GM18505 (cell line): ENCODE measurements around the gene MIPEP.
A peak's percentile ranks its signal among the peaks of the same experiment; 100 is the strongest.

Experiments used
- ATAC-seq: cut with Tn5 transposase; IDR thresholded peaks from one replicate; pipeline ENCODE4 v1.9.1; 2021; ENCODE audit not compliant: unreplicated experiment
- POLR2A ChIP-seq: IDR thresholded peaks from 4 replicates; pipeline ENCODE4 v1.6.1; 2011; ENCODE audit warnings: borderline replicate concordance; ENCODE audit not compliant: insufficient read depth, insufficient read length; ENCODE audit errors: extremely low read depth

Gene MIPEP

DNA sequence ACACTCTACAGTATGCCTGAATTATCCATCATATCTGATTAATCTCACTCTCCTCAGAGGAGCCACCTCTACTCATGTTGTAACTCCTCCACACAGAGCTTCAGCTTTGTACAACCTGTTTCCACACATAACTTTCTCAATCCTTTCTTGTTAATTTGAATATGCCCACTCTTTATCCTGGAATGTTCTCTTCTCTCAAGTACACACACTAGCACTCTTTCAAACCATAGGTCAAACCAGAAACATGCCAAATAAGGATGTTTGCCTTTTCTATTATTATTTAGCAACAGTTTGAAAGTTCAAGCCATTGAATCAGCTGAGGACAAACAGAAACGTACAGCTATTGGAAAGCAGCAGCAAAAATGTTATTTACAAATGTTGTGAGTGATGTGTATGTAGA lies 110.3 kb downstream of the MIPEP start:
- TF ChIP-seq POLR2A = no peak
- ATAC-seq = no peak

DNA sequence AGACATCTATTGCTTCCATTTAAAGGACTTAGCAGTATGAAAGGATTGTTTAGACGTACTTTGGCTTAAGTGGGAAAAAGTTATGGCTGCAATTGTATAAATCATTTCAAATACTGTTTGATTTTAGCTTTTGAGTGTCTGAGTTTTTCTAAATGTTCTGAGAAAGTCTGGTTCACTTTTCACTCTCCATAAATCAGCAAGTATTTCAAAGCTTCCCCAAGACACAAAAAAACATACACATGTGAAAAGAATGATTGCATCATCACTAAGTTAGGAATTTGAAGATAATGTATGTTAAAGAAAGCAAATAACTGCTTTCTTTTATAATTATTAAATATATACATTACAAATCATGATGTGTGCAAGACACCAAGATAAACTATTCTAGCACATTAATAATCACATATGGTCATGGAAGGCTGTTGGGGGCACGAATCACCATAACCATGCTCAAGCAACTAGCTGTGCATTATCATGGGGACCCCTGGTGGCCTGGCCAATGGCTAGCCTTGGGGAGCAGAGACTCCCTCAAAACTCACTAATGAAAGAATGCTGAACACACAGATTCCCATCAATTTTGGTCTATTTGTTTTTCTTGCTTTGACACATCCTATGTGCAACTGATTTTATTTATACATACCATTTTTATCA lies 111.1 kb downstream of the MIPEP start:
- ATAC-seq = no peak
- no peak for TF ChIP-seq POLR2A

DNA sequence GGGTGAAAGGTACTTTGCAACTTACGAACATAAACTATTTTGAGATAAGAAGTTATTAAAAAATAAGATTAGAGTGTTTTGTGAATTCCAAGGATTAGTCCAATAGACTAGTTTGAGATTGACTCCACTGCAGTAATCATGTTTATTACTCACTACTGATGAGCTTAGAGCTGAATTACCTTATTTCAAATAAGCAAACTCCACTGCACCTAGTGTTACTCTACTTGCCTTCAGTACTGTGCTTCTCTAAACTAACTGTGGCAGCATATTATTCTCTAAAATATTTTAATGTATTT lies 111.7 kb downstream of the MIPEP start:
- peak; percentile 27 for ATAC-seq
- TF ChIP-seq POLR2A = no peak

DNA sequence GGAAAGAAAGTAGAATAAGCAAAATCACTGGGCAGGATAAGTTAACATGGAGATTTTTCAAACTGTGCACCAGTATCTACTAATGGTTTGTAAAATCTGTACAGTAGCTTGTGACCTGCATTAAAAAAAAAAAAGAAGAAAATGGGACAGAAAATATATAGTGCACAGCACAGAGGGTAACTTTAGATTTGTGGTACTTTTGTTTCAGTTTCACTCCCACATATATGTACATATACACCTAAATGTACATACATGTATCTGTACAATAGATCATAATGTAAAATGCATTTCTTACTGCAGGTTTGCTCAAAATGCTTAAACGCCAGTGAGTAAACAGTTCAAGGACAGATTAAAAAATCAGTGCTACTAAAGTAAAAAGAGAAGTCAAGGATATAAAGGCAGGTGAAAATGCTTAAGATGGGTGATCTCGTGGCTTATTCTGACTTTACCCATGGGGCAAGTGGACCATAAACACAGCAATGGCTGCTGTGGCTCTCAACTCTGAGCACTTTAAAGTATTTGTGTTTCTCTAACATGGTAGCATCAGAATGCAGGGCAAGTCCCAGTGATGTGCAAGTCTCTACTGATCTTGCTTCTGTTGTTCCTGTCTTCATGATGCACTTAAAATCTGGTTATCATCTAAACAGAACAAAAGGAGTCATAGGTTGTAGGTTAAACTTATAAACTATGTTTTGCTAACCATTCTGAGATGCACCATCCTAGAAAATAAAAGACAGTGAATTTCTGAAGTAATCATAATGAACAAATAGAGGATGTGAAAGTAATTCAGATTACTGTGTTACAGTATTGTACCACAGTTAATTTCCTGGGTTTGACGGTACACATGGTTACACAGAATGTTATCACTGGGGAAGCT lies 112.3 kb downstream of the MIPEP start:
- ATAC-seq = peak; percentile 96
- TF ChIP-seq POLR2A = no peak

DNA sequence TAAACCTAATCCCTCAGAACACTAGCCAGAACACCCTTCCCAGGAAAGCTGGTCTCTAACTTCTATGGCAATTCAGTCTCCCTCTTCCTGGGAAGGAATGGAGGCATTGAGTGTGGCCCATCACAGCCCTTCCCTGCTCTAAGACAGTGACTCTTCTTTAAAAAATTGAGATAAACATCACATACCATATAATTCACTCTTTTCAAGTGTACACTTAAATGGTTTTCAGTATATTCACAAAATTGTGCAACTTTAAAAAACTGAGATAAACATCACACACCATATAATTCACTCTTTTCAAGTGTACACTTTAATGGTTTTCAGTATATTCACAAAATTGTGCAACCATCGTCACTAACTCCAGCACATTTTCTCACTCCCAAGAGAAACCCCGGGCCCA lies 116.5 kb downstream of the MIPEP start:
- ATAC-seq = no peak
- no peak for TF ChIP-seq POLR2A

DNA sequence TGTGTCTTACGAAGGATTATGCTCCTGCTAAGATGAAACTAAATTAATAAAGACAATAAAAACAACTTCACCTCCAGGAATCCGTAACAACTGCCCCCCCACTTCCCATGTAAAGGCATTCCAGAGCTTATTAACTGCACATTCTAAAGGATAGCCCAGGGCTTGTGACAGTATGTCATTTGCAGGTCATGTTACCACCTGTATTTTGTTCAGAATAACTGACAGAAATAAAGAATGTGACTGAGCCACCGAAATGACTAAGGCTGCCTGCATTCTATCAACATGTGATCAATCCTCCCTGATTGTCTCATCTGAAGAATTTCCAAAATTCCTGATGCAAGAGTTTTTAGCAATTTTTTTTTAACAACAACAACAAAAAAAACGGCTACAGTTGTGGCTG lies 117.2 kb downstream of the MIPEP start:
- TF ChIP-seq POLR2A = no peak
- ATAC-seq = no peak

DNA sequence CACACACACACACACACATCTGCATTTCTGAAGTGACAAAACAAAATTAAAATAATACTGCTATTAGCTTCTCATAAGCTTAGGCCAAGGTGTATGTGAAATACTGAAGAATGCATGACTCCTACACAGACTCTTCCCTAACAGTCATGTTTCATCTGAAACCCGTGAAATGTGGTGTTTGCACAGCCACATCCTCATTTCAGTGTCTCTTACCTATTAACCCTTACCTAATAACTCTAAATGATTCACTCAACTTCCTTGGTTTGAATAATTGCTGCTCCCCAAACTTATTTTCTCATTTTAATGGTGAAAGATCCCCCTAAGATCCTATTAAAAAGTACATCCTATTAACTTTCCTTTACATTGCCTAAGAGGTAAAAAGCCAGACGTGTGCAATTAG lies 117.6 kb downstream of the MIPEP start:
- ATAC-seq = peak; percentile 80

DNA sequence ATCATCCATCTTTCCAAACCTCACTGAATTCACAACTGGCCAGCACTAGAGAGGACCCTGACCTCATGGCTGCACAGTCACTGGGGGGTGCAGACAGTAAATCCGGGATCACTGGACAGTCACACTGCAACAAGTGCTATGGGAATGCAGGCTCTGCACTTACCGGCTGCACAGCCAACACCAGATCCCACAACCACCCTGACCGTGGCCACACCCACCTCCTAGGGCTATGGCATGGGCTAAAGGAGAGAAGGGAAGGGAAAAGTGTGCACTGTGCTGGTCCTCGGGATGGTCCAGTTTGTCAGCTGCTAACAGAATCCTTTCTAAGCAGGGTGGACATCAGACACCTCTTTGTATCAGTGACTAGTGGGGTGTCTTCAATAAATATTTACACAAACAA lies 118.2 kb downstream of the MIPEP start:
- TF ChIP-seq POLR2A = no peak
- ATAC-seq = no peak

More for the DNA sequence above, 117.6 kb downstream of the MIPEP start:
- no peak for TF ChIP-seq POLR2A

DNA sequence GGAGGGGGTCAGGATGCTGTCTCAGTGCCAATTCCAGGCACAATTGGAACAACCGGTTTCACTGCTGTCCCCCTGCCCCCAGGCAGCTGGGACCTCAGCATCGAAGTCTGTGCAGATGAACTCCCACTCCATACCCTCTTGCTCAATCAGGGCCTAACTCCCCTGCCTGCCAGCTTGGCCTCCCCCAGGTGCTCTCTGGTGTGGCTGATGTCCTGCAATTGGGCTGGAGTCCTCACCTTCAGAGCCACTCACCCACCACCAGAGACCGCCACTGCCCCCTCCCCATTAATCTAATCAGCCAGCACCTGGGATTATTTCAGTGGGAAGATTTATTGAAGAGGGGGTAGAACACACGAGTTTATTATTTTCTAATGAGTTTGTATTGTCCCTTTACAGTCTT lies 118.8 kb downstream of the MIPEP start:
- TF ChIP-seq POLR2A = no peak
- ATAC-seq = no peak

DNA sequence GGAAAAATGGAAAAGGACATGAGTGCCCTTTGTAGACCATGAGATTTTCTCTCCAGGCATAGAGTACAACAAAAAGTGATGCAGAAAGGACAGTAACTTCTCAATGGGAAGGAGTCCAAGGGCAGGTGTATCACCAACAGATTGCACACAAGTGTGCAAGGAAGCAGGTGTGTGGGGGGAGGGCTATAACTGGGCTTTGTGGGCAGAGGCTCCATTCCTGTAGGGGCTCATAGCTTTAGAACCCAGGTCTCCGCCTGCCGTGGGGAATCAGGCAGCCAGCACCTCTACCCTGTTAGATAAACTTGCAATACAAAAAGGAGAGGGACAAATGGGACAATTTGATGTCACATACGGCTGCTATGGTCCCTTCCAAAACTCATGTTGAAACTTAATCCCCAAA lies 119.8 kb downstream of the MIPEP start:
- no peak for TF ChIP-seq POLR2A
- no peak for ATAC-seq

DNA sequence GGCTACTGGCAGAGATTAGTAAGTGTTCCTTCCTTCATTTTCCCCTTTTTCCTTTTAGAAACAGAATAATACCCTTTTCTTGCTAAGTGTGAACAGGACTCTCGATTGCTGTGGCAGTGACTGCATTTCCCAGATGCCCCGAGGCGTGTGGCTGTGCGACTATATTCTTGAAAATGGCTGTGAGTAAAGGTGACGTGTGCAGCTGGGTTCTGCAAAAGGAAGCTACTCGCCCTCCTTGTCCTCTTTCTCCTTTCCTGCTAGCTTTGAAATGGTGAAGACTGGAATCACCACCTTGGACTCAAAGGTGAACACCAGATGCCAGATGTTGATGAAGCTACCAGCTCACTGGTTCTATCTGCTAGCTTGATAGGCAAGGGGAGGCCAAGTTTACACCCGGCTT lies 121.4 kb downstream of the MIPEP start:
- no peak for TF ChIP-seq POLR2A
- ATAC-seq = no peak

DNA sequence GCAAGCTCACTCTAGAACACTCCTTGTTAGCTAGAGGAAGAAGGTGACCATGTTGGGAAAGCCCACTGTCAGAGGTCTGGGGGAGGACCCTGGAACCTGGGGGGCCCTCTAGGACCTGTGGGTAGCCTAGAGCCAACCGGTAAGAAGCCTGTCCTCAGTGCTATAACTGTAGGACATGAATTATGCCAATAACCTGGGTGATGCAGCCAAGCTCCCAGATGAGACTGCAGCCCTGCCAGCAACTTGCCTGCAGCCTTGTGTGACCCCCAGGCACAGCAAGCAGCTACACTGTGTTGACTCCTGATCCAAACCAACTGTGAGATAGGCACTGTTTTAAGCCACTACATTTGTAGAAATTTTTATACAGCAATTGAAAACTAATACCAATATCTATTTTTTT lies 122.3 kb downstream of the MIPEP start:
- ATAC-seq = no peak
- no peak for TF ChIP-seq POLR2A

DNA sequence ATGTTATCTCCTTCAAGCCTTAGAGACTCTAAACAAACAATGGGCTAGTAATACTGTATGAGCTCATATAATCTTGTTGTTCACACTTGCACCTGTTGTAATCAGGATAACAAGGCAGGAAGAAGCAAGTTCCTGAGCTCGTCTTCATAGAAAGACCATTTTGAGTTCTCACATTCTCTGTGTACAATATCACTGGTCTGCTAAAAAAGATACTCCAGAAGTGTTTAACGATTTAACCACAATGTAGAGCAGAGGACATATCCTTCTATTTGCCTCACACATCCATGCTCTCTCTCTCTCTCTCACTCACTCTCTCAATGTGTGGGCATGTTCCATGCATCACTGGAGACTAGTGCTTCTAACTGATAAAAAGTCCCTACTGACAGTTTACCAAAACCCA lies 122.9 kb downstream of the MIPEP start:
- no peak for TF ChIP-seq POLR2A
- ATAC-seq = no peak

DNA sequence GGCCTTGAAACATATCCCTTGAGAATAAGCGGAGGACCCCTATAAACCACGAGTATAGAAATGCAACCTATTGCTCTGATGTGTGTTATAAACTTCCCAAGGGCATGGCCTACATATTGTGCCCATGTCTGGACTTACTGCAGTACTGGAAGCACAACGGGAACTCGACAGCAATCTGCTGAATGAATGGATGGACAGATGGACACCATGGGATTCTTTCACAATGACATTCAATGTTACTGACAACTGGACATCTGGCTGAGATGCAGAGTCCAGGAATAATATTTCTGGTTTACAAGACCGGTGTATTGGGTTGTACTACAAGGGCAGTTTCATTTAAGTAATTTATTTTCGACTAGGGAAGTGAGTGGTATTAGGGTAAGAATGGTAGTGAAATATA lies 123.7 kb downstream of the MIPEP start:
- no peak for ATAC-seq
- TF ChIP-seq POLR2A = no peak
